GM12891 (cell line): Measurements from ENCODE around the gene CWF19L2.

Experiments
- POLR2A ChIP-seq: IDR thresholded peaks from 2 replicates; pipeline ENCODE4 v1.6.1; 2011; ENCODE audit warnings: low read depth, low read length, control low read depth
- TAF1 ChIP-seq: IDR thresholded peaks from 2 replicates; pipeline ENCODE4 v1.6.1; 2011; ENCODE audit warnings: low read depth, low read length, control low read depth

- TF ChIP-seq POLR2A (no peak), TAF1 (no peak)
Measured at GRCh38 chr11:107354780-107355179, 102.8 kb downstream of the CWF19L2 start.
